Measurements from ENCODE around the gene R3HDM1.
"Not testable (repeated sequence)": the region's sequence is repeated elsewhere in the genome, so short reads cannot be mapped to it uniquely, and the experiment has no call there.

Gene R3HDM1

GRCh38 chr2:135573620-135574019, 42.3 kb downstream of the R3HDM1 start:
- no peak for DNase-seq

- no peak for DNase-seq
Measured at GRCh38 chr2:135581282-135581681, 50.0 kb downstream of the R3HDM1 start.

GRCh38 chr2:135582383-135582782, 51.1 kb downstream of the R3HDM1 start:
- DNase-seq: no peak

- DNase-seq: no peak
Measured at GRCh38 chr2:135585586-135585985, 54.3 kb downstream of the R3HDM1 start.

- DNase-seq: no peak
Measured at GRCh38 chr2:135586148-135586547, 54.9 kb downstream of the R3HDM1 start.

- no peak for DNase-seq
Measured at GRCh38 chr2:135587958-135588357, 56.7 kb downstream of the R3HDM1 start.

- no peak for DNase-seq
Measured at GRCh38 chr2:135590619-135591260, 59.5 kb downstream of the R3HDM1 start.

- DNase-seq: no peak
Measured at GRCh38 chr2:135600915-135601314, 69.6 kb downstream of the R3HDM1 start.

- DNase-seq: no peak
Measured at GRCh38 chr2:135603543-135603942, 72.3 kb downstream of the R3HDM1 start.

GRCh38 chr2:135607561-135607960, 76.3 kb downstream of the R3HDM1 start:
- no peak for DNase-seq

GRCh38 chr2:135612319-135612718, 81.0 kb downstream of the R3HDM1 start:
- DNase-seq: no peak

- DNase-seq: no peak
Measured at GRCh38 chr2:135615404-135615803, 84.1 kb downstream of the R3HDM1 start.

- DNase-seq: no peak
Measured at GRCh38 chr2:135617501-135618015, 86.3 kb downstream of the R3HDM1 start.

GRCh38 chr2:135620198-135620597, 88.9 kb downstream of the R3HDM1 start:
- DNase-seq: no peak

- DNase-seq: no peak
Measured at GRCh38 chr2:135629520-135629919, 98.2 kb downstream of the R3HDM1 start.

- not testable (repeated sequence) for DNase-seq
Measured at GRCh38 chr2:135630034-135630433, 98.8 kb downstream of the R3HDM1 start.

GRCh38 chr2:135630488-135630887, 99.2 kb downstream of the R3HDM1 start:
- DNase-seq: no peak

- DNase-seq: no peak
Measured at GRCh38 chr2:135633582-135633981, 102.3 kb downstream of the R3HDM1 start.

GRCh38 chr2:135635212-135635835, 104.0 kb downstream of the R3HDM1 start:
- DNase-seq: no peak

GRCh38 chr2:135636982-135637381, 105.7 kb downstream of the R3HDM1 start:
- DNase-seq: no peak

GRCh38 chr2:135637456-135638087, 106.3 kb downstream of the R3HDM1 start:
- no peak for DNase-seq

- no peak for DNase-seq
Measured at GRCh38 chr2:135638825-135639224, 107.5 kb downstream of the R3HDM1 start.

GRCh38 chr2:135641156-135642068, 110.1 kb downstream of the R3HDM1 start:
- DNase-seq: no peak
